ENCODE measurements around the gene CLK2.
"Not testable (repeated sequence)": the region's sequence is repeated elsewhere in the genome, so short reads cannot be mapped to it uniquely, and the experiment has no call there.

CLK2 gene

GRCh38 chr1:155236451-155236850 is 36.9 kb downstream of the CLK2 start:
- DNase-seq = no peak

DNA sequence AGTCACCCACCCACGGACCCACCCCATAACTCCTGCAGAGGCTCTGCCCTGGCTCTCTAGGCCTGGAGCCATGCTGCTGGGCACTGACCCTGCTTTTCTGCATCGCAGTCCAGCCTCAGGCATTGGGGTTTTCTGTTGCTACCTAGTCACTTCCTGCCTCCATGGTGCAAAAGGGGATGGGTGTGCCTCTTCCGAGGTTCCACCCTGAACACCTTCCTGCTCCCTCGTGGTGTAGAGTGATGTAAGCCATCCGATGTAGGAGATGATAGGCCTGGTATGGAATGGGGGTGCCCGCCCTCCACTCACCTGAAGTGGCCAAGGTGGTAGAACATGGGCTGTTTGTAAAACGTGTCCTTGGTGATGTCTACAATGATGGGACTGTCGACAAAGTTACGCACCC is 37.9 kb downstream of the CLK2 start:
- DNase-seq = not testable (repeated sequence)

DNA sequence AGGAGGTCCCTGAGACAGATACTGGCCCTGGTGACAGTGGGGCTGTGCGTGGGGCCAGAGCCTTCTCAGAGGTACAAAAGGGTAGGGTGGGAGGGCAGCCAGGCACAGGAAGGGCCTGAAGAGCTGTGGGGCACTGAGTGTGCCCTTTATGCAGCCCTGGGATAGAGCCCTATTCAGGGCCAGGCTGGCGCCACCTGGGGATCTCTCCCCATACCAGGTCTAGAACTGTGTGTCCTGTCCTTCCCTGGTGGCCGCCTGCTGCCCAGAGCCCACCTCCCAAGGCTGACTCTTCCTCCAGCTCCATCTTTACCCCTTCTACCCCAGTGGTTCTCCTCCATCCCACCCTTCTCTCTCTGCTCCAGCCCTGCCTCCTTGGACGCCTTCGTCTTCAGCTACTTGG is 39.8 kb downstream of the CLK2 start:
- DNase-seq = not testable (repeated sequence)

GRCh38 chr1:155232001-155232978 is 41.0 kb downstream of the CLK2 start:
- not testable (repeated sequence) for DNase-seq

GRCh38 chr1:155231302-155231701 is 42.0 kb downstream of the CLK2 start:
- DNase-seq = not testable (repeated sequence)

DNA sequence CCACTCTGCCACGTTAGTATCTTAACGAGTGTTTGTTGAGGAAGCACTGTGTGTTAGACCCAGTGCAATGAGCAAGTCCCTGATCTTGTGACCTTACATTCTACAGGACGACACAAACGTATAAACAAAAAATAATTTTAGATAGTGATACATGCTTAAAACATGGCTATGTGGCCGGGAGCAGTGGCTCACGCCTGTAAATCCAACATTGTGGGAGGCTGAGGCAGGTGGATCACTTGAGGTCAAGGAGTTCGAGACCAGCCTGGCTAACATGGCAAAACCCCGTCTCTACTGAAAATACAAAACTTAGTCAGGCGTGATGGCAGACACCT is 45.2 kb downstream of the CLK2 start:
- DNase-seq = no peak

- DNase-seq = peak; percentile 98
Observed at GRCh38 chr1:155227261-155228095, 45.8 kb downstream of the CLK2 start.

DNA sequence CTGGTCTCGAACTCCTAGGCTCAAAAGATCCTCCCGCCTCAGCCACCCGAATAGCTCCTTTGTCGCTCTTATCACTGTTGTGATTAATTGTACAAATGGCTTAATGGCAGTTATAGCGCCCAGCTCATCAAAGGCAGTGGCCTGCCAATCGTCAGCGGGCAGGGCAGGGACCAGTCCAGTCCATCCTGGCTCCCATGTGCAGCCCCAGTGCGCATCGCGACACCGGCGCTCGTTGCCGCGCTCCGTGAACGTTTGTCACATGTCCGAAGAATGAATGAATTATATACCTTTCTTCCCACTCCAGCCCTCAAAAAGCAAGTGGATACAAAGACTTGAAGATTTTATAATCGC is 46.4 kb downstream of the CLK2 start:
- peak; percentile 53 for DNase-seq

DNA sequence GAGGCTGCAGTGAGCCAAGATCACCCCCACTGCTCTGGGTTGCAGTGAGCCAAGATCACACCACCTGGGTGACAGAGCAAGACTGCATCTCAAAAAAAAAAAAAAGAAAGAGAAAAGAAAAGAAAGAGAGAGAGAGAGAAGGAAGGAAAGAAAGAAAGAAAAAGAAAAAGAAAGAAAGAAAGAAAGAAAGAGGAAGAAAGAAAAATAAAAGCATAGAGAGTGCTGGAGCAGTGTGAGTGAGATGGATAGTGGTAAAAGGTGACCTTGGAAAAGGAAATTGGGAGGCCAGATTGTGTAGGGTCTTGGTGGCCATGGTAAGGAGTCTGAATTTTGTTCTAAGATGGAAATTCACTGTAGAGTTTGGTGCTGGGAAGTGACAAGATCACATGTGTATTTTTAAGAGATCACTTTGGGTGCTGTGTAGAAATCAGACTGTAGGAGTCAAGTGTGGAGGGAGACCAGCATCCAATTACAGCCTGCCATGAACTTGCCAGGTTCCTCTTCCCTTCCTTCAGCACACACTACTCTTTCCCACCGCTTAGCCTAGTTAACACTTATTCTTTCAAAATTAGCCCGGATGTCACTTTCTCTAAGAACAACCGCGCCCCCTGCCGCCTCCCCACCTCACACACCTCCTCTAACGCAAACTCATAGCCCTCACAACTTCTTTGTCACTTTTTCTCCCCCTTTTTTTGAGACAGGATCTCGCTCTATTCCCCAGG is 47.0 kb downstream of the CLK2 start:
- peak; percentile 77 for DNase-seq

DNA sequence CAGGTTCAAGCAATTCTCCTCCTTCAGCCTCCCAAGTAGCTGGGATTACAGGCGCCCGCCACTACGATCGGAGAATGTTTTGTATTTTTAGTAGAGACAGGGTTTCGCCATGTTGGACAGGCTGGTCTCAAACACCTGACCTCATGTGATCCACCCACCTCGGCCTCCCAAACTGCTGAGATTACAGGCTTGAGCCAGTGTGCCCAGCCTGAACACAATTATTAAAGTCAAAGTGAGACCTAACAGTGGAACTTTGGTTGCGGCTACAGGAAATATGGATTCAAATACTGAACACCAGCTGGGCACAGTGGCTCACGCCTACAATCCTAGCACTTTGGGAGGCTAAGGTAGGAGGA is 47.9 kb downstream of the CLK2 start:
- not testable (repeated sequence) for DNase-seq

DNA sequence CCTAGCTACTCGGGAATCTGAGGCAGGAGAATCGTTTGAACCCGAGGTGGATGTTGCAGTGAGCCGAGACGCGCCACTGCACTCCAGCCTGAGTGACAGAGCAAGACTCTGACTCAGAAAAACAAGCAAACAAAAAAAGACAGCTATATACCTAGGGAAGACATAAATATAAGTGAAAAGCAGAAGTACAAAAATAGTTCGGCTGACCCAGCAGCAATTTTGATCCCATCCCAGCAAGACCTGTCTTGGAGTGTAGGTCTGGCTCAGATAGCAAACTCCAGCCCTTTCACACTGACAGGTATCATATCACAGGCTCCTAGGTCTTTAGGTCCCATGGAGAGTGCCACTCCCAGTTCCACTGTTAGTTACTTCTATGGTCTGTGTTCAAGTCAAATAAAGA is 50.3 kb downstream of the CLK2 start:
- DNase-seq = no peak

DNA sequence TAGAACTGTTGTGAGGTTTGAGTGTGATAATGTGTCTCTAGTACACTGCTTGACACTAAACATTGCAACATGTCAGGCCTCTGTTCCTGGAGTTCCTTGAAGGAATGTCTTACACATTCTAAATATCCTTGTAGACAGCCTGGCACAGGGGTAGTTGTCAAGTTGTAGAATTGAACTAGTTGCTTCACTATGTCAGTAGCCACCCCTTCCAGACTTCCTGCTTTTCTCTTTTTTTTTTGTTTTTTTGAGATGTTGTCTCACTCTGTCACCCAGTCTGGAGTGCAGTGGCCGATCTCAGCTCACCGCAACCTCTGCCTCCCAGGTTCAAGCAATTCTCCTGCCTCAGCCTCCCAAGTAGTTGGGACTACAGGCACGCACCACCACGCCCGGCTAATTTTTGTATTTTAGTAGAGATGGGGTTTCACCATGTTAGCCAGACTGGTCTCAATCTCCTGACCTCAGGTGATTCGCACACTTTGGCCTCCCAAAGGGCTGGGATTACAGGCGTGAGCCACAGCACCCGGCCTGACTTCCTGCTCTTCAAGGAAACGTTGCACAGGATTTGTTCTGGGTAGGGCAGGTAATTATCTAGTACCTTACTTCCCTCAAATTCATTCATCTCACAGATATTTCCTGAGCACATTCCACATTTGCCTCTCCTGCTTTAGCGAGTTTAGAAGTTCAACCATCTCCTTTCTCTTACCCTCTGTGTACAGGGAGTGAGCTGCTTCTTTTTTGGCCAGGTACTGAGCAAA is 52.9 kb downstream of the CLK2 start:
- DNase-seq = not testable (repeated sequence)

DNA sequence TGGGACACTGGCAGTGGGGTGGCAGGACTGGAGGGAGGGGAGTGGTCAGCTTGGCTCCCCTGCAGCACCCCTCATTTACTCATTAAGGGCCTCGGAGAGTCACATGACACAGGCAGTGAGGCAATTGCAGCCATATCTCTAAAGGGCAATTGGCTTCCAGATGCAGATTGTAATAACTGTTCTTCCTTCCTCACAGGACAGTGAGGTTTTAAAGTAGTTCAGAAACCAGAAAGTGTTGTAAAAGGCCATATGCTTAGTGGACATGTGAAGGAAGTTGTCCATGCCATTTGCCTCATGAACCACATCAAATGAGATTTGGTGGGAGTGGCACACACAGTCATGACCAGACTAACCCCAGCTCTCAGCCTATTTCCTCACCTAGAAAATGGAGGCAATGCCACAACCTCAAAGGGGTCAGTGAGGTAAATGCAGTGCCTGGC is 53.7 kb downstream of the CLK2 start:
- DNase-seq = no peak

DNA sequence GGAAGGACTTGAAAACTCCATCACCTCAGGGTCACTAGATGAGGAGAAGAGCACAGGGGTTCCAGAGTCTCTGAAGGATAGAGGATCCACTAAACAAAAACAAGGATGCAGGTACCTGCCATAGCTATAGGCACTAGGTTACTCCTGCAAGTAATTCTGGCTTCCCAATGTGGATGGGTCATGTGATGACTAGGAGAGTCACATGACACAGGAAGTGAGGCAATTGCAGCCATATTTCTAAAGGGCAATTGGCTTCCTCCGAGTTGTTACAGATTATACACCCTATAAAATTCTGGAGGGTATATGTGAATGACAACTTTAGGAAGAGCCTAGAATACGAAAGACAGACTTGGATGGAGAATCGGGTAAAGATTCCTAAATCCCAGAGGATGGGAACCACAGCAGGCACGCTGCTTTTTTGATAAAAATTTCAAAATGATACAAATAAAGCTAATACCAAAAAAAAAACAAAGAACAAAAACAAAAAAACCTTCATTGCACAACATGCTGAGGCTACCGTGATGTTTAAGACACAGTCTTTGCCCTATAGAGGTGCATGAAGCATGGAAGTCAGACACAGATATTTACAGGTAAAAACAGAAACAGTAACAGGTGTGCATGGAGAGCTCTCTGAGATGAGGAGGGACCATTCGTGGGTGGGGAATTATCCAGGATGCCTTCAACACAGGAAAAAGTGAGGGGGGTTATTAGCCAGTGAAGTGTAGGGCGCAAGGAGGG is 54.3 kb downstream of the CLK2 start:
- peak; percentile 55 for DNase-seq

DNA sequence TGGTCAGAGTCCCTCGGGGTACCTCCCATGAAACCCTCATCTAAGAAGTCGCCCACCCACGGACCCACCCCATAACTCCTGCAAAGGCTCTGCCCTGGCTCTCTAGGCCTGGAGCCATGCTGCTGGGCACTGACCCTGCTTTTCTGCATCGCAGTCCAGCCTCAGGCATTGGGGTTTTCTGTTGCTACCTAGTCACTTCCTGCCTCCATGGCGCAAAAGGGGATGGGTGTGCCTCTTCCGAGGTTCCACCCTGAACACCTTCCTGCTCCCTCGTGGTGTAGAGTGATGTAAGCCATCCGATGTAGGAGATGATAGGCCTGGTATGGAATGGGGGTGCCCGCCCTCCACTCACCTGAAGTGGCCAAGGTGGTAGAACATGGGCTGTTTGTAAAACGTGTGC is 58.6 kb downstream of the CLK2 start:
- DNase-seq = not testable (repeated sequence)
